Ectodermal cell (in vitro differentiated cells): ENCODE data around the gene TYRO3. TPM values are rescaled to one million over a fixed set of nuclear protein-coding genes. Genes with fewer than 3 reads are reported as not detected.

Source experiments
- H3K27ac ChIP-seq: 2 replicates; pipeline ENCODE4 v1.7.0; 2013; ENCODE audit warnings: mild to moderate bottlenecking, low read depth, low read length; ENCODE audit not compliant: insufficient read depth, poor library complexity, severe bottlenecking
- H3K27me3 ChIP-seq: 2 replicates; pipeline ENCODE4 v1.7.0; 2013; ENCODE audit warnings: mild to moderate bottlenecking, low read length; ENCODE audit not compliant: insufficient read depth, control insufficient read depth, poor library complexity, severe bottlenecking
- H3K36me3 ChIP-seq: one replicate; pipeline ENCODE4 v1.7.0; 2013; ENCODE audit warnings: low read length; ENCODE audit not compliant: control insufficient read depth, insufficient read depth
- H3K4me1 ChIP-seq: one replicate; pipeline ENCODE4 v1.7.0; 2013; ENCODE audit warnings: low read length; ENCODE audit not compliant: control insufficient read depth, insufficient read depth
- H3K4me3 ChIP-seq: 2 replicates; pipeline ENCODE4 v1.7.0; 2013; ENCODE audit warnings: low read depth, low read length, control low read depth; ENCODE audit not compliant: insufficient read depth
- H3K9me3 ChIP-seq: 2 replicates; pipeline ENCODE4 v1.7.0; 2013; ENCODE audit warnings: mild to moderate bottlenecking, low read length, moderate library complexity; ENCODE audit not compliant: control insufficient read depth
- WGBS, 2 experiments: methylation state at CpG; one replicate each; pipeline ENCODE4 v1.1.7; 2013; ENCODE audit warnings: missing lambda C conversion rate in 2 of 2; 5-methylcytosine and 5-hydroxymethylcytosine counted together
- polyA plus RNA-seq, 4 experiments: library from polyadenylated mRNA; stranded (reverse); fragments of 50-300 nt; gene quantifications; one replicate each; pipeline ENCODE4 v1.2.3, GENCODE V29; 2013

TYRO3 gene
- polyA plus RNA-seq (2013, experiment 1 of 4), result 111 TPM
- polyA plus RNA-seq (2013, experiment 2 of 4), result 131 TPM
- polyA plus RNA-seq (2013, experiment 3 of 4), result 99.3 TPM
- 103 TPM for polyA plus RNA-seq (2013, experiment 4 of 4)

DNA sequence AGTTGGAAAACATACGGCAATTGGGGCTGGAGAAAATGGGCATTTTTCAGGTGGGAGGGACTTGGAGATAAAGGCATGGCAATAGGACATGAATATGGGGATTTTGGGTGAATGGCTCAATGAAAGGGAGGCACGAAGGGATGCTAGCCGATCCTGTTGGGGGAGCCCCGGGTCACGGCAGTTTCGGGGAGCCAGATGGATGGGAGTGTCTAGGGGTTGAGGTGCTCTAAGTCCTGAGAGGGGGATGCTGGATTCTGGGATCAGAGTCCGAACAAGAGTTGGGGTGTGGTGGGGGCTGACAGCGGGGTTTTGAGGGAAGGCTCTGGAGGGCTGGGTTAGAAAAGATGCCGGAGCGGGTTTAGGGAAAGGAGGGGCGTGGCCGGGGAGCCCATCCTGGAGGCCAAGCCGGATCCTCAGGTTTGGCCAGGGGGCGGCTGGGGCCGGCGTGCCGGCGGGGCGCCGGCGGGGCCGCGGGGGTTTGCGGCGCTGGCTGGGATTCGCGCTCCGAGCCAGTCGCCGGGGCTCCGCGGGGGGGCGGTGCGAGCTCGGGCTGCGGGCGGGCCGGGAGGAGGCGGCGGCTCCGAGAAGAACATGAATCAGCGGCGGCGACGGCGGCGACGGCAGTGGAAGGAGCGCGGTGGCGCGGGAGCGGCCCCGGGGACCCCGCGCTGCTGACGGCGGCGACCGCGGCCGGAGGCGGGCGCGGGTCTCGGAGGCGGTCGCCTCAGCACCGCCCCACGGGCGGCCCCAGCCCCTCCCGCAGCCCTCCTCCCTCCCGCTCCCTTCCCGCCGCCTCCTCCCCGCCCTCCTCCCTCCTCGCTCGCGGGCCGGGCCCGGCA, at the start of gene TYRO3:
TSS of gene TYRO3 (plus strand) at position 813 of the 839 bp plus-strand sequence. CDS start 46 bp downstream, outside the sequence.
- Histone ChIP-seq H3K4me1 (peaks cover 36% of the 10 kb centered on the region), H3K27ac (no peak within 1 kb of the TSS)

DNA sequence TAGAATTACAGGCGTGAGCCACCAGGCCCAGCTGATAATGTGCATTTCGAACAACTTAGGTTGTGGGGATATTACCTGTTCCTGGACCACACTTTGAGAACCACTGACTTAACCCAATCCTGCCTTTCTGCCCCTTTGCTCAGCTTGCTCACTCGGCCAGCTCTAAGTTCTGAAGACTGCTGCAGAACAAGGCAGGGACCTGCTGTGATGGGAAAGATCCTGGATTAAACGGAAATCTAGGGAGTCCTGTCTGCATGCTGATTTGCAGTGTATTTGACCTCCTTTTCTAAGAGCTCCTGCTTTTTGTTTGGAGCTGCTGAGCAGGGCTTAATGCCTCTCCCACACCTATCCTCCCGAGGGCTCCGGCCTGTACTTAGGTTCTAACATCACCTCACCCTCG, 48.3 kb upstream of the TYRO3 start:
- WGBS, 2 experiments, result 36 to 38% methylated on average over 7 of the region's 7 CpGs
- Histone ChIP-seq H3K4me3 (no peak overlapping the region), H3K27me3 (peaks cover 90% of the 10 kb centered on the region)

More for the DNA sequence above, at the start of gene TYRO3:
- Histone ChIP-seq H3K36me3 (peaks cover 4% of the 10 kb centered on the region), H3K9me3 (no peaks in the 10 kb centered on the region), H3K4me3 (peak within 1 kb of the TSS; percentile 72), H3K27me3 (no peaks in the 10 kb centered on the region)
- 1% methylated on average over 81 of the region's 81 CpGs for WGBS, 2 experiments

DNA sequence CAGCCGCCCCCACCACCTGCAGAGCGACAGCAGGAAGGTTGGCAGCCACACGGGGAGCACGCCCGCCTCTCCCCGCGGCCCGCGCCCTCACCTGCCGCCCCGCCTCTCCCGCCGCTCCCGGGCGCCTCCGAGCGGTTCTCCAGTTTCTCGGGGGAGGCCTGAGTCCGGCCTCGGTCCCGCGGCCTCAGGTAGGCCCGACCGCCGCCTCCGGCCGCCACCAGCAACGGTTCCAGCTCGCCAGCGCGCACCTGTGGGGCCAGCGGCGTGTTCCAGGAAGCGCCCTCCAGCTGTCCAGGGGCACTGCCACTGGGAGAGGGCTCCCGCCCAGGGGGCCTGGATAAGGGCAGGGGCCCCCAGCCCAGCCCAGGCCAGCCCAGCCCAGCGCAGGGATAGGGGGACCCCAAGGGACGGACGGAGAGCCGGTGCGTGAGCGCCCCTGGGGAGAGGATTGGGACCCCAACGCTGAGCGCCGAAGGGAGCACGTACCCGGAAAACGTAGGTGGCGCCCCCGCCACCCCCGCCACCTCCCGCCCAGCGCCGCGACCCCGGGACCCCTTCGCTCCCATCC, 47.6 kb upstream of the TYRO3 start:
- peaks cover 11% of the 10 kb centered on the region for H3K4me1 ChIP-seq
- no peaks in the 10 kb centered on the region for H3K36me3 ChIP-seq
- no peak overlapping the region for H3K27ac ChIP-seq
- no peaks in the 10 kb centered on the region for H3K9me3 ChIP-seq
- H3K27me3 ChIP-seq, result peaks cover 83% of the 10 kb centered on the region
- WGBS, 2 experiments, result 3% methylated on average over 56 of the region's 56 CpGs
- peak overlapping the region; percentile 4 for H3K4me3 ChIP-seq

More for the DNA sequence above, 48.3 kb upstream of the TYRO3 start:
- Histone ChIP-seq H3K9me3 (no peaks in the 10 kb centered on the region), H3K4me1 (peaks cover 11% of the 10 kb centered on the region), H3K36me3 (no peaks in the 10 kb centered on the region), H3K27ac (no peak overlapping the region)

GRCh38 chr15:41511899-41512369, 47.1 kb upstream of the TYRO3 start:
- no peaks in the 10 kb centered on the region for H3K9me3 ChIP-seq
- H3K4me3 ChIP-seq, result peak overlapping the region; percentile 4
- 4 to 5% methylated on average over 49 of the region's 49 CpGs for WGBS, 2 experiments
- H3K27me3 ChIP-seq, result peaks cover 79% of the 10 kb centered on the region
- no peaks in the 10 kb centered on the region for H3K36me3 ChIP-seq
- H3K4me1 ChIP-seq, result peaks cover 11% of the 10 kb centered on the region
- H3K27ac ChIP-seq, result no peak overlapping the region

- H3K4me3 ChIP-seq, result peak overlapping the region; percentile 27
- H3K4me1 ChIP-seq, result peaks cover 11% of the 10 kb centered on the region
- H3K27ac ChIP-seq, result no peak overlapping the region
- no peaks in the 10 kb centered on the region for H3K36me3 ChIP-seq
- peaks cover 73% of the 10 kb centered on the region for H3K27me3 ChIP-seq
- no peaks in the 10 kb centered on the region for H3K9me3 ChIP-seq
- WGBS, 2 experiments, result 16 to 17% methylated on average over 33 of the region's 33 CpGs
Measured at GRCh38 chr15:41512512-41512939, 46.5 kb upstream of the TYRO3 start.

DNA sequence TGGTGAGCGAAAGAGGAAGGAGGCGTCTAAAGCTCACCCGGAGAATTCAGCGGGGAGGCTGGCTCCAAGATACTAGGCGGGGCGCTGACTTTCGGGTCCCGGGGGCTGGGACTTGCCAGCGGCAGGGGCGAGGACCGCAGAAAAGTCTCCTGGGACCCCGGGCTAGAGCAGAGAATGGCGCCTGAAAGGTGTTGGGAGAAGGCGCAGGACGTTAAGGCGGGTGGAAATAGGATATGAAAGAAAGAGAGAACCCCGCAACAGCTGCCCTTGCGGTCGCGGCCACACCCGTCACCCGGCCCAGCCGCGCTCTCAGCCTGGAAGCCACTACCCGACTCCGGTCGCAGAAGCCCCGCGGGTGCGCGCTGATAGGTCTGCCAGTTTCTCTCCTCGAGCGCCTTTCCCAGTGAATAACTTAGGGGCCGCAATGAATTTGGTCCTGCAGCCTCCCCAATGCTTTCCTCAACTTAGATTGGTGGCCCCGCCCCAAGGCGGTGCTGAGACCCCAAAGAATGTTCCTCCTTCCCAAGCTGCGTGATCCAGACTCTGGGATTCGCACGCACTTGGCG, 46.0 kb upstream of the TYRO3 start:
- WGBS, 2 experiments, result 3% methylated on average over 40 of the region's 40 CpGs
- H3K4me1 ChIP-seq, result peaks cover 11% of the 10 kb centered on the region
- peaks cover 68% of the 10 kb centered on the region for H3K27me3 ChIP-seq
- no peaks in the 10 kb centered on the region for H3K9me3 ChIP-seq
- H3K4me3 ChIP-seq, result peak overlapping the region; percentile 27
- H3K27ac ChIP-seq, result no peak overlapping the region
- no peaks in the 10 kb centered on the region for H3K36me3 ChIP-seq

GRCh38 chr15:41513506-41514227, 45.3 kb upstream of the TYRO3 start, which contains the start of gene LTK:
LTK (minus strand) TSS chr15:41513827; CDS start chr15:41513709, 118 bp downstream.
- Histone ChIP-seq H3K4me3 (peak within 1 kb of the TSS; percentile 27), H3K9me3 (no peaks in the 10 kb centered on the region), H3K27ac (no peak within 1 kb of the TSS), H3K27me3 (peaks cover 62% of the 10 kb centered on the region), H3K36me3 (no peaks in the 10 kb centered on the region), H3K4me1 (peaks cover 11% of the 10 kb centered on the region)
- WGBS, 2 experiments, result 7 to 8% methylated on average over 33 of the region's 33 CpGs

DNA sequence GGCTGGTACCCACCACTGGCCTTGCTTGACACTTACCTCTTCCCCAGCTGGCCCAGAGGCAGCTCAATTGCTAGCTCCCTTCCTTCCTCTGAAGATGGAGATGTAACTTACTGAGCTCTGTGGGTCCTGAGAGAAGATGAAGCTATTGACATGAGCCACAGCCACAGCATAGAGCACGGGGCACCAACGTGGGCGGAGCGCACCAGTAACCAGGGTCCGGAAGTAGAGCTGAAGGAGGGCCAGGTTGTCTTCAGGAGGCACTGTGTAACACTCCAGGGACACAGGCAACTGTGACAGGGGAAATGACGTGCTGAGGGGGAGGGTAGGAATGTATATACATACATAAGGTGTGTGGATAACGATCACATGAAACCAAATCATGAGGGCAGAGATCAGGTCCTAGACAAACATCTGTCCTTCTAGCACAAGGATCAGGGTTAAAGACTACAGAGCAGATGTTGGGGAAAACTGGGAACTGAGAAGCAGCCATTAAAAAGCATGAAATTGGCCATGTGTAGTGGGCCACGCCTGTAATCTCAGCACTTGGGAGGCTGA, 41.0 kb upstream of the TYRO3 start:
- Histone ChIP-seq H3K27ac (no peak overlapping the region), H3K36me3 (no peaks in the 10 kb centered on the region), H3K9me3 (no peaks in the 10 kb centered on the region), H3K4me3 (no peak overlapping the region), H3K4me1 (peaks cover 4% of the 10 kb centered on the region), H3K27me3 (peaks cover 19% of the 10 kb centered on the region)
- WGBS, 2 experiments, result 93 to 96% methylated on average over 8 of the region's 8 CpGs

DNA sequence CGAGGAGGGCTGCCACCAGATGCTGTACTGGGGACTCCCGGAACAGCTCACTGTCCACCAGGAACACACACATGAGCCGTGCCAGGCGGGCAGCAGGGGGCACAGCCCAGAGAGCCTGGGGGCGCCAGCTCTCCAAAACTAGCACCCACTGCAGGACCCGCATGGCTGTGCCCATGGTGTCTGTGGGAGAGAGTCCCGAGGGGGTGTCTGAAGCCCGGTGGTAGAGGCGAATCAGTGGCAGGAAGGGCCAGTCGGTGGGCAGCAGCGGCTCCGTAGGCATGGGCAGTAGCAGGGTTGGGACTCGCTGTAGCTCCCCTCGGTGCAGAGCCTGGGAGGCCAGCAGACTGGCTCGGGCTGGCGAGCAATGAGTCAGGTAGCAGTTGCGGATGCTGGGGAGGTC, 38.4 kb upstream of the TYRO3 start:
- no peak overlapping the region for H3K4me3 ChIP-seq
- H3K27ac ChIP-seq, result no peak overlapping the region
- H3K9me3 ChIP-seq, result no peaks in the 10 kb centered on the region
- no peaks in the 10 kb centered on the region for H3K4me1 ChIP-seq
- no peaks in the 10 kb centered on the region for H3K36me3 ChIP-seq
- no peaks in the 10 kb centered on the region for H3K27me3 ChIP-seq
- 96% methylated on average over 17 of the region's 17 CpGs for WGBS, 2 experiments
